Right hindlimb (tissue), 1 donor: ENCODE data around the gene RPS19BP1.

Experiments used
- DNase-seq: peaks from one replicate; pipeline ENCODE4 v3.0.0-alpha.2; 2018

RPS19BP1 gene

DNA sequence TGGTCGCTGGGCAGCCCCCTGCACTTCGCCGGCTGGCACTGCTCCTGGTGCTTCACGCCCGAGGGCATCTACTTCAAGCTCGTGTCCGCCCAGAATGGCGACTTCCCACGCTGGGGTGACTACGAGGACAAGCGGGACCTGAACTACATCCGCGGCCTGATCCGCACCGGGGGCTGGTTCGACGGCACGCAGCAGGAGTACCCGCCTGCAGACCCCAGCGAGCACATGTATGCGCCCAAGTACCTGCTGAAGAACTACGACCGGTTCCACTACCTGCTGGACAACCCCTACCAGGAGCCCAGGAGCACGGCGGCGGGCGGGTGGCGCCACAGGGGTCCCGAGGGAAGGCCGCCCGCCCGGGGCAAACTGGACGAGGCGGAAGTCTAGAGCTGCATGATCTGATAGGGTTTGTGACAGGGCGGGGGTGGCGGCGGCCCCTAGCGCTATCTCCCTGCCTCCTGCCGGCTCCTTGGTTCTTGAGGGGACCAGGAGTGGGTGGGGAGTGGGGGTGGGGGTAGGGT lies 43.9 kb downstream of the RPS19BP1 start:
- no peak for DNase-seq

DNA sequence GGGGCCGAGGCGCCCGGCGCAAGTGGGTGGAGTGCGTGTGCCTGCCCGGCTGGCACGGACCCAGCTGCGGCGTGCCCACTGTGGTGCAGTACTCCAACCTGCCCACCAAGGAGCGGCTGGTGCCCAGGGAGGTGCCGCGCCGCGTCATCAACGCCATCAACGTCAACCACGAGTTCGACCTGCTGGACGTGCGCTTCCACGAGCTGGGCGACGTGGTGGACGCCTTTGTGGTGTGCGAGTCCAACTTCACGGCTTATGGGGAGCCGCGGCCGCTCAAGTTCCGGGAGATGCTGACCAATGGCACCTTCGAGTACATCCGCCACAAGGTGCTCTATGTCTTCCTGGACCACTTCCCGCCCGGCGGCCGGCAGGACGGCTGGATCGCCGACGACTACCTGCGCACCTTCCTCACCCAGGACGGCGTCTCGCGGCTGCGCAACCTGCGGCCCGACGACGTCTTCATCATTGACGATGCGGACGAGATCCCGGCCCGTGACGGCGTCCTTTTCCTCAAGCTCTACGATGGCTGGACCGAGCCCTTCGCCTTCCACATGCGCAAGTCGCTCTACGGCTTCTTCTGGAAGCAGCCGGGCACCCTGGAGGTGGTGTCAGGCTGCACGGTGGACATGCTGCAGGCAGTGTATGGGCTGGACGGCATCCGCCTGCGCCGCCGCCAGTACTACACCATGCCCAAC lies 44.6 kb downstream of the RPS19BP1 start:
- DNase-seq: no peak

- peak; percentile 33 for DNase-seq
Measured at GRCh38 chr22:39486951-39487825, 45.4 kb downstream of the RPS19BP1 start.

DNA sequence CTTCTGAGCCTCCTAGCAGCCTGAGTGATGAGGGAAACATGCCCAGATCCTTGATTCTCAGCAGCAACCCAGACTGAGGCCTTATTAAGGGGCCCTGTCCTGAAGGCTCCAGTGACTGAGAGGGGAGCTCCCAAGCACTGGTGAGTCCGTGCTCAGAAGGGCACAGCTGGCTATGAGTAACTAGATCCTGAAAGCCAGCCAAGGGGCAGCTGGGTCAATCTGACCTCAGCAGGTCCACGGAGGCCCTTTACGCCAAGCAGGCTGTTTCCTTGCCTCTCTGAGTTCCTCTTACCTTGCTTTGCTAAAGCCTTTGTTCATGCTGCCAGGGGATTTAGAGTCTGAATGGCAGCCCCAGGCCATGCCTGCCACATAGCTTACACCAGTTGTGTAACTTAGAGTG lies 49.8 kb downstream of the RPS19BP1 start:
- no peak for DNase-seq

DNA sequence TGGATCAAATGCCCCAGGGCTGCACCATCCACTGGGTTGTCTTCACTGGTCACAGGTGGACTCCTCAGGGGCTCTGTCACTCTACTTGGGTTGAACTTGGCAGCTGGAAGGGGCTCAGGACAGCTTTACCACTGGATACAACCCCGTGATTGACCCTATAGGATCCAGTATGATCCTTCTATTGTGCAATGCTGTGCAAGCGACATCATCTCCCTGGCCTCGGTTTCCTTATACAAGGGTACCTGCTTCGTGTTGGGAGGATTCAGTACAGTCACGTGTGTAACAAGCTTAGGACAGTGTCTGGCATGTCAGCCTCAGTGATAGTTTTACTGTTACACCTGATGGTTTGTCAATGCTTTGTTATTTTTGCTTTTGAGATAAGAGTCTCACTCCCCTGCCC lies 51.0 kb downstream of the RPS19BP1 start:
- no peak for DNase-seq

DNA sequence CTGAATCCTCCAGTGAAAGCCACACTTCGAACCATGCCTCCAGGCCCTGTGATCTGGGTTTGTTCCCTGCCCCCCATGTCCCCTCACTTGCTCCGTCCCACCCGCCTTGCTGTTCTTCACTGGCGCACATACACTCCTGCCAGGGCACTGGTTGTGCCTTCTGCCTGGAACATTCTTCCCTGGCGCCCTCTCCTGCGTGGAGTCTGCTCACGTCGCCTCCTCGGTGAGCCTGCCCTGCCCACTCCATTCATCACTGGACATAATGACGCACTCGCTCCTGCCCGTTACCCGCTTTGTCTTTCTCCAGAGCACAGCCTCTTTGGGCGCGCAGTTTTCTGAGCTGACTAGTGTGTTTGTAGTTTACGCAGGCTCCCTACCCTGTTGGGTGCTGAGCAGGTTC lies 51.5 kb downstream of the RPS19BP1 start:
- DNase-seq: no peak

DNA sequence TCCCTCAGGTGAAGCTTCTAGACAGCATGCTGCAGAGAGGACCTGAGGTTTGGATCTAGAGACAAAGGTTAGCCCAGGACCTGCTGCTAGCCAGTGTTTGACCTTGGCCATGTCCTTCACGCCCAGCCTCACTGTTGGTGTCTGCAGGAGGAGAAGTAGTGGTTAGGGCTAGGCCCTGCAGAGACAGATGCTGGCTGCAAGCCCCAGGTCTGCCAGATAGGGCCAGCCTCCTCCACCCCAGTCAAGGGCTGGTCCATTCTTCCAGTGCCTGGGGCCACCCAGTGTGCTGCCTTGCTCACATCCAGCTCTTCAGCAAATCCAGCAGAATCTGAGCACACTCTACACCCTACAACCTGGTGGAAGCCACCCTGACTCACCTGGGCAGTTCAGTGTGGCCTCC lies 52.0 kb downstream of the RPS19BP1 start:
- no peak for DNase-seq

DNA sequence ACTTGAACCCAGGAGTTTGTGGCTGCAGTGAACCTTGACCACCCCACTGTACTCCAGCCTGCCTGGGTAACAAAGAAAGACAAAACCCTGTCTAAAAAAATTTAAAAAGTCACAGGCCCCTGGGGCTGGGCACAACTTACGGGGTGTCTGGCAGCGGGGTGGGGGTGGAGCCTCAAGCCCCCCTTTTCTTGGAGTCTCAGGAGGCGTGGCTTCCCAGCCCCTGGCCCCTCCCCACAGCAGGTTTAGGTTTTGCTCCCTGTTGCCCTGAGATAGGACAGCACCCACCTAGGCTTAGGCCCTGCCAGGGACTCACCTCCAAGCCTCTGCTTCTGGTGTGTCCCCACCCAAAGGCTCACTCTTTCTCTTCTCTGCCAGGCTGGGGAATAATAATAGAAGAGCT lies 53.3 kb downstream of the RPS19BP1 start:
- DNase-seq: no peak
